Measurements from ENCODE around the gene TRIM24.
"Not testable (repeated sequence)": the region's sequence is repeated elsewhere in the genome, so short reads cannot be mapped to it uniquely, and the experiment has no call there.

The TRIM24 gene

DNA sequence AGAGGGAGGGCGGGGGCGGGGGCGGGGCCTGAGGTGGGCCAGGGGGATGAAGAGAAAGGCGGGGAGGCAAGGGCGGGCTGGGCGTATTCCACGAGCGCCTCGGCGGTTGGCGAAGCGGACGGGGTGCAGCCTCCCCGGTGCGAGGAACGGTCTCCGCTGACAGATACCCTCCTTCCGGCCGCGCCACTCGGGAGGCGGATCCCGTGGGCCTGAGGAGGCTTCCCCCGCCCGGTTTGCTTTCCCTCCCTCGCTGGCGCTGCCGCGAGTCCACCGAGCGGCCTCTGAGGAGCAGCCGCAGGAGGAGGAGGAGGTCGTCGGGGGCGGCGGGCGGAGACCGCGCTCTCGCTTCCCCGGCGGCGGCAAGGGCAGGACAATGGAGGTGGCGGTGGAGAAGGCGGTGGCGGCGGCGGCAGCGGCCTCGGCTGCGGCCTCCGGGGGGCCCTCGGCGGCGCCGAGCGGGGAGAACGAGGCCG lies at the start of gene TRIM24:
TSS of gene TRIM24 (plus strand) at position 84 of the 473 bp plus-strand sequence. CDS start at position 374, 290 bp downstream.
- DNase-seq (ENCODE audit: low spot score): no peak

- not testable (repeated sequence) for DNase-seq (ENCODE audit: low spot score)
Observed at GRCh38 chr7:138412077-138412476, 48.0 kb upstream of the TRIM24 start.

DNA sequence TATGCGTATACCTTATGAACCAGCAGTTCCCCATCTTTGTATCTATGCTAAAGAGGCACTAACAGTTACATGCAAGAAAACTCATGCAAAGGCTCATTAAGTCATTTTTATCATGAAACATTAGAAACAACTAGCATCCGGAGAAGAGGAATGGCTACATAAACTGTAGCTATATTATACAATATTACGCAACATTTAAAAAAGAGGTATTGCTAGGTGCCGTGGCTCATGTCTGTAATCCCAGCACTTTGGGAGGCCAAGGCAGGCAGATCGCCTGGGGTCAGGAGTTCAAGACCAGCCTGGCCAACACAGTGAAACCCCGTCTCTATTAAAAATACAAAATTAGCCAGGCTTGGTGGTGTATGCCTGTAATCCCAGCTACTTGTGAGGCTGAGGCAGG lies 47.1 kb upstream of the TRIM24 start:
- DNase-seq (ENCODE audit: low spot score): not testable (repeated sequence)

DNA sequence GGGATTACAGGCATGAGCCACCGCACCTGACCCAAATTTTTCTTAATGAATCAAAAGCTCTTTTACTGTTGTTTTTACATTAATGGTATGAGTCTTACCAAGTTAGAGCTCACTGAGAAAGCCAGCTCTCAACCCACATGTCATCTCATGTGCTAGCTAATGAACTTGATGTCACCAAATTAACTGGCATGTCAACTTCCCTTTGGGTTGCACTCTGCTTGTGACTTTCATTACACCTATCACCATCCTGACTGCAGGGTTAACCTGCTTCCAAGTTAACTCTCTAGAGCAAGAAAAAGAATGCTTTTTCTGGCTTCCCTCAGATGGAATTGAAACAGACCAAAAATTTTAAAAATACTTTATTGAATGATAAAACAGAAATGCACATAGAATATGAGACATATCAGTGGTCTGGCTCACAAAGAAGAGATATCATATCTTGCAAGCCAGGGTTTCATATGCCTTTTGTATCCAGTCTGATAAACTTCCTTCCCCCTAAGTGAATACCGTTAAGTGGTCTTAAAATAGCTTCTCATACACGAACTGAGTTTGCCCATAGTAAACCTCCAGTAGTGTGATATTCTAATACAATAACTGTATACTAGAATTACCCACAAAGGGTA lies 42.9 kb upstream of the TRIM24 start:
- DNase-seq (ENCODE audit: low spot score): no peak

GRCh38 chr7:138417764-138418163 lies 42.3 kb upstream of the TRIM24 start:
- no peak for DNase-seq (ENCODE audit: low spot score)

GRCh38 chr7:138418403-138418802 lies 41.7 kb upstream of the TRIM24 start:
- not testable (repeated sequence) for DNase-seq (ENCODE audit: low spot score)

- DNase-seq (ENCODE audit: low spot score): no peak
Observed at GRCh38 chr7:138425026-138425425, 35.0 kb upstream of the TRIM24 start.

DNA sequence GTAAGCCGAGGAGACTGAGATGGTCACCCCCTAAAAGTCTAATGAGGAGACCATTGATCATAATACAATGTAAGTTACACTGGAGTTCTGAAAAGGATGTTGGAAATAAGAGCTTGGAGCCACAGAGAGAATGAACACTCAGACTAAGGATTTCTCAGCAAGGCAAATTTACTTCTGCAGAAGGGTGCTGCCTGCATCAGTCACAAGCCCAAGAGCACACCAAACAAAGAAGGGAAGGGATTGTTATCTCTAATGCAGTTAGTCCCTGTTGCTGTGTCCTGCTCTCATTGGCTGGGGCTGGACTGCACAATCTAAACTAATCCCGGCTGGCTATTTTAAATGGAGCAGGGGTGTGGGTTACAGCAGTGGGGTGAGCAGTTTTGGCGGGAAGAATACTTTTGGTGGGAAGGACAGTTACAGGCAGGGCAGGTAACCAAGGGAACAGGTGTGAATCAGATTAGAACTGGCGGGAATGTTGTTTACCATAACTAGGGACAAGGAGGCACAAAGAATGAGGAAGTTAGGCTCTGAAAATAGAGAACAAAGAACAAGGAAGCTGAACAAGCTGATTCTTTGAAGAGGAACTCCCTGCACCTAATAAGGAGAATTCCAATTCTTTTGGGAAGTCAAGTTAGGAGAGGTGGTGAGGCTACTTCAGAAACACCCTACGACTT lies 30.3 kb upstream of the TRIM24 start:
- no peak for DNase-seq (ENCODE audit: low spot score)

DNA sequence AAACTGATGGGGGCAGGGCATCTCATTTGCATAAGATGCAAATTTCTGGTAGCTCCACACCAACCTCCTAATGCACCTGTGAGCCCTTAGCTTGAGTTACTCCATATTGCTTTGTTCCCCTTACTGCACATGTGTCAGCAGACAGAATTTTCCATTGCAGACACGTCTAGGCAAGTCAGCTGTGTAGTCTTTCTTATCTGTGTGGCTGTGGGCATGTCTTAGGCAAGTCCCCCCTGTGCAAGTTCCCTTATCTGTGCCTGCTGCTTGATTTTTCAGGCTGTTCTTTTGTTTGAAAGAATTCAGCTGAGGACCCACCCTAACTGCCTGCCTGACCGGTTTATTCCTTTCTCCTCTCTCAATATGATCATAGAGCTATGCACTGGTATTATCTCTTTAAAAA lies 28.5 kb upstream of the TRIM24 start:
- no peak for DNase-seq (ENCODE audit: low spot score)

DNA sequence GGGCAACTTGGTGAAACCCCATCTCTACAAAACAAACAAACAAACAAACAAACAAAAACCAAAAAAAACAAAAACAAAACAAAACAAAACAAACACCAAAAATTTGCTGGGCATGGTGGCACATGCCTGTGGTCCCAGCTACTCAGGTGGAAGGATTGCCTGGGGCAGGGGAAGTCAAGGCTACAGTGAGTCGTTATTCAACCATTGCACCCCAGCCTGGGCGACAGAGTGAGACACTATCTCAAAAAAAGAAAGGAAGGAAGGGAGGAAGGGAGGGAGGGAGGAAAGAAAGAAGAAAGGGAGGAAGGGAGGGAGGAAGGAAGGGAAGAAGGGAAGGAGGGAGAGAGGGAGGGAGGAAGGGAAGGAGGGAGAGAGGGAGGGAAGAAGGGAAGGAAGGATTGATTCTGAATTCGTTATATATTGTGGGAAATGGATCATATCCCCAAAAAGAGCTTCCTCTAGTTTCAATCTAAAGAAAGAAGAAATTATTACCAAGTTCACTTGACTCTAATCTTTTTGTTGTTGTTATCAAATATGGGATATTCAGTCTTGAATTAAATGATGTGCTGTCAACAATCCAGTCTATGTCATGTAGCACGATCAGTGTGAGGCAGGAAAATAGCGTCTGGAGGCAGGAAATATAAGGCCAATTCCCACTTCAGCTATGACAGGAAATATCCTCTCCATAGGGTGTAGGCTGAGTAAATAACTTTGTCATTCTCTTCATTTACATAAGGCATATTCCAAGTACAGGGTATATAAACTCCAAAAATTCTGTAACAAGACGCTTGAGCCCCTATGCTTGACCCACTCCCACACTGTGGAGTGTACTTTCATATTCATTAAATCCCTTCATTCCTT lies 26.2 kb upstream of the TRIM24 start:
- DNase-seq (ENCODE audit: low spot score): no peak

GRCh38 chr7:138434597-138435019 lies 25.5 kb upstream of the TRIM24 start:
- no peak for DNase-seq (ENCODE audit: low spot score)

GRCh38 chr7:138435231-138435919 lies 24.7 kb upstream of the TRIM24 start:
- no peak for DNase-seq (ENCODE audit: low spot score)

GRCh38 chr7:138436388-138436787 lies 23.7 kb upstream of the TRIM24 start:
- DNase-seq (ENCODE audit: low spot score): no peak

DNA sequence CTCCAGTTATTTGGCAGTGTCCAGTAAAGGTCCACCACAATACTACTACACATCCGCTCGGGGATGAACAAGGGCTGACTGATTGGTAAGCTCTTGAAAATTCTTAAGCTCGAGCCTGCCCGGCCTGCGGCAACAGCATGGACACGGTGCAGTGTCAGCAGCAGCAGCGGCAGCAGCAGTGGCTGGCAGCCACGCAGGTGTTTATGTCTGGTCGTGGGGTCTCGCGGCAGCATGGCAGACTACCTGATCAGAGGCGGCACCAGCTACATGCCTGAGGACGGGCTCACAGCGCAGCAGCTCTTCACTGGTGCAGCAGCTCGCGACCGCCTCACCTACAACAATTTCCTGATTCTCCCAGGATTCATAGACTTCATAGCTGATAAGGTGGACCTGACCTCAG lies 19.6 kb upstream of the TRIM24 start:
- no peak for DNase-seq (ENCODE audit: low spot score)

DNA sequence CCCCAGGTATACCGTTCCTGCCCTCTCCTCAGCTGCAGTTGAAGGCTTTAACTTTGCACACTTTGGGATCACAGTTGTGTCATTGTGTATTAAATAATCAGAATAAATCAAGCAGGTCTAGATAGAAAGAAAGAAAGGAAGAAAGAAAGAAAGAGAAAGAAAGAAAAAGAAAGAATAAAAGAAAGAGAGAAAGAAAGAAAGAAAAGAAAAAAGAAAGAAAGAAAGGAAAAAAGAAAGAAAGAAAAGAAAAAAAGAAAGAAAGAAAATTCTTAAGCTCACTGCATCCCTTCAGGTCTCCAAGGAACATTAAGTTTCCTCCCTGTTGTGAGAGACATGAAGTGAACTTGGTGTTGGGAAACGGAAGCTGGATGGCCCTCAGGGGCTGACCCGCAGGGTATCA lies 17.2 kb upstream of the TRIM24 start:
- DNase-seq (ENCODE audit: low spot score): no peak

DNA sequence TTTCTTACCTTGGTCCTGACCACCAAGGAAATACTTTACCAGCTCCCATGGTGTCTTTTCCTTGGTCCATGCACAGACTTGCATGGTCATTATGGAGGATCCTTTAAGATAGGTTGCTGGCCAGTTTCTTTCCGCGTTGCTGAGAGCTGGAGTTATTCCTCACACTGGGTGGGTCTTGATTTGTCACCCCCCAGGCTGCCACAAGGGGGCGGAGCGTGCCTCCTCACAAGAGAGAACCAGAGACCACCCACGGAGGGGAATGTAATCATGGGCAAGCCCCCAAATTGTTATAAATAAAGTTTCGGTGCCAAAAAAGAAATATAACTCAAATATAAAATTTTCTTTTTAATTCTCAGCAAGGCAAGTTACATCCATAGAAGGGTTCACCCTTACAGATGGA lies 10.5 kb upstream of the TRIM24 start:
- DNase-seq (ENCODE audit: low spot score): no peak

DNA sequence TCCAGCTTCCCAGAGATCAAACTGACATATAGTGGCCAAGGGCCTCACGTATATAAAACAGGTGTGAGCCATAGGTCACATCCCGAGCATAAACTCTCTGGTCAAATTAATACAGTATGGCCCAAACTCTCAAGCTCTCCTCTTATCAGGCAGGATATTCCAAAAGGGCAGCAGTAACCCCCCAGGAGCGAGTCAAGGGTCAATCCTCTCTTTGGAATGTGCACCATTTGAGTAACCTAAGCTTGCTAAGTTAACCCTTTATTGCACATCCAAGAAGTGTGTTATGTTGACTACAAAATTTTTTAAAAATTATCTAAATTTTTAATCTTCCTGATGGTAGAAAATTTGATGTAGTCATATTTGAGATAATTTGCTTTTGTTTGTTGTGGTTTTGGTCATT lies 4.5 kb upstream of the TRIM24 start:
- no peak for DNase-seq (ENCODE audit: low spot score)

DNA sequence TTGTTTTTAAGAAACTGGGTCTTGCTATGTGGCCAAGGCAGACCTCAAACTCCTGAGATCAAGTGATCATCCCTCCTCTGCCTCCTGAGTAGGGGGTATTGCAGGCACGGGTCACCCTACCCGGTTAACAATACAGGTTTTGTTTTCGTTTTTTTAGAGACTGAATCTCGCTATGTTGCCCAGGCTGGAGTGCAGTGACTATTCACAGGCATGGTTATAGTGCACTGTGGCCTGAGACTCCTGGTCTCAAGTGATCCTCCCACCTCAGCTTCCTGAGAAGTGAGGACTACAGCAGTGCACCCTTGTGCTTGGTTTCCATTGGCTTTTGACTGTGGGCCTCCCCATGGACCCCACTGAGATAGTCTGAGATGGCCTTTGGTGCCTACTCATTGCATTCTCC lies 3.8 kb upstream of the TRIM24 start:
- DNase-seq (ENCODE audit: low spot score): no peak

GRCh38 chr7:138458576-138459412 lies 1.3 kb upstream of the TRIM24 start:
- no peak for DNase-seq (ENCODE audit: low spot score)

- DNase-seq (ENCODE audit: low spot score): peak; percentile 97
Observed at GRCh38 chr7:138459413-138460175, 465 bp upstream of the TRIM24 start.
